ENCODE results near the gene LZTR1.

The LZTR1 gene

DNA sequence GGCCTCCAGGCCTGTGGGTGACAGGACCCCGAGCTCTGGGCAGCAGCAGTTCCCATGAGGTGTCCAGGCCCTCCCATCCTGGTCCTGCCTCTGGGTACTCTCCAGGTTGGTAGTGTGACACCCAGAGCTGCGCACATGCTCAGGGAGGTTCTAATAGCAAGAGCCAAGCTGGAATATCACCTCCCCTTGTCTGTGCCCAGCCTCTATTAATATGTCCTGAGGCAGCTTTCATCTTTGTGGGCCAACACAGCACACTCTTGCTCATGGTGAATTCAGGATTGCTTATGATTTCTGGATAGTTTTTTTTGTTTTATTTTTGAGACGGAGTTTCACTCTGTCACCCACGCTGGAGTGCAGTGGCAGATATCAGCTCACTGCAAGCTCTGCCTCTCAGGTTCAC is 36.2 kb downstream of the LZTR1 start:
- Histone ChIP-seq H3K4me2 (no peak overlapping the region), H3K27me3 (no peaks in the 10 kb centered on the region), H3K4me1 (peaks cover 26 to 37% (median 30%) of the 10 kb centered on the region in 10 experiments), H3K9me3 (replicated peaks in 1 of 11) (no peaks in the 10 kb centered on the region), H3K27ac (no peak overlapping the region), H3K4me3 (no peak overlapping the region), H3K36me3 (no peaks in the 10 kb centered on the region), H4K20me1 (peaks cover 0 to 5% (median 0%) of the 10 kb centered on the region in 11 experiments; a peak in 4 of 22 replicates), H3K9ac (no peak overlapping the region)
- TF ChIP-seq Cebpa-rat (IDR thresholded peaks at IDR 0.05) = no peak

- no peaks in the 10 kb centered on the region for H3K27me3 ChIP-seq
Observed at GRCh38 chr22:21020802-21021429, 38.8 kb downstream of the LZTR1 start.

DNA sequence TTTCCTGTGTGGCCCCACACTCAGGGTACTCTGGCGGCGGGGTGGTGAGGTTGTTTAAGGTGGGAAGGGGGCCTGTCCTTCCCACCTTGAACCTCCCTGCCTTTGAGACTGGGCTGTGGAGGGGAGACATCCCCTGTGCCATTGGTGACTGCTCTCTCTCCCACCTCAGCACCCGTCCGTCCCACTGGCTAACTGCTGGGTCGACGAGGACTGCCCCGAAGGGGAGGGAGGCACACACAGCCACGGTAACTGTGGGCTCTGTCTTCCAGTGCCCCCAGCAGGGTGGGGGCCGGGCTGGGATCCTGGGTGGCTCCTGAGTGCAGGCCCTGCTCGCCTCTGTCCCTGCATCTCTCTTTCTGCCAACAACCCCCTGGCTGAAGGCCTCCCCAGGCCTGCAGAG is 40.4 kb downstream of the LZTR1 start:
- H4K20me1 ChIP-seq = peaks cover 0 to 4% (median 0%) of the 10 kb centered on the region in 11 experiments; a peak in 1 of 22 replicates
- no peak overlapping the region for H3K27ac ChIP-seq
- no peaks in the 10 kb centered on the region for H3K36me3 ChIP-seq
- no peak for TF ChIP-seq Cebpa-rat (IDR thresholded peaks at IDR 0.05)
- H3K9me3 ChIP-seq (replicated peaks in 1 of 11) = no peaks in the 10 kb centered on the region
- H3K4me3 ChIP-seq = no peak overlapping the region
- peaks cover 0 to 9% (median 5%) of the 10 kb centered on the region in 10 experiments; a peak in 13 of 20 replicates for H3K4me1 ChIP-seq
- H3K27me3 ChIP-seq = no peaks in the 10 kb centered on the region
- no peak overlapping the region for H3K4me2 ChIP-seq
- H3K9ac ChIP-seq = no peak overlapping the region

More at GRCh38 chr22:21020802-21021429, 38.8 kb downstream of the LZTR1 start:
- Histone ChIP-seq H3K27ac (no peak overlapping the region), H3K4me1 (peaks cover 2 to 19% (median 11%) of the 10 kb centered on the region in 10 experiments), H3K4me2 (no peak overlapping the region), H3K4me3 (no peak overlapping the region), H4K20me1 (no peaks in the 10 kb centered on the region), H3K9ac (no peak overlapping the region), H3K9me3 (replicated peaks in 1 of 11) (no peaks in the 10 kb centered on the region), H3K36me3 (no peaks in the 10 kb centered on the region)
- TF ChIP-seq Cebpa-rat (IDR thresholded peaks at IDR 0.05) = no peak

GRCh38 chr22:21022955-21023614 is 41.0 kb downstream of the LZTR1 start:
- H3K9ac ChIP-seq = no peak overlapping the region
- no peaks in the 10 kb centered on the region for H3K27me3 ChIP-seq
- H3K27ac ChIP-seq = no peak overlapping the region
- peaks cover 0 to 4% (median 0%) of the 10 kb centered on the region in 11 experiments; a peak in 1 of 22 replicates for H4K20me1 ChIP-seq
- no peaks in the 10 kb centered on the region for H3K9me3 ChIP-seq (replicated peaks in 1 of 11)
- no peaks in the 10 kb centered on the region for H3K36me3 ChIP-seq
- no peak for TF ChIP-seq Cebpa-rat (IDR thresholded peaks at IDR 0.05)
- peaks cover 0 to 9% (median 5%) of the 10 kb centered on the region in 10 experiments; a peak in 13 of 20 replicates for H3K4me1 ChIP-seq
- no peak overlapping the region for H3K4me3 ChIP-seq
- H3K4me2 ChIP-seq = no peak overlapping the region

DNA sequence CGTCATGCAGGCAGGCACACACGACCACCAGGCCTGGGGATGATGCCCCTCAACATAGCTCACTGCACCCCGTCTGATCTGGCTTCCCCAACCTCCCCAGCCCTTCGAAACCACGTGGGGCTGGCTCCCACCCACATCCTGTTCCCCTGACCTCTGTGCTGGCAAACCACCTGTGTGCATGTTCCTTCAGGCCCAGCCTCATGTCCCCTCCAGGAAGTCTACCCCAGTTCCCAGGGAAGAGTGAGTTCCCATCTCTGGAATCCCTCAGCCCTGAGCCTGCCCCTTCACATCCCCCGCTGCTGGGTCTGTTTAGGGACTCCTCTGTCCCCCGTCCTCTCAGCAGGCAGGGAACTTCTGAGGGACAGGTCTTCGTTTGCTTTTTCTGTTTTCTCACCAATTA is 43.2 kb downstream of the LZTR1 start:
- H3K27me3 ChIP-seq = peaks cover 0 to 3% (median 0%) of the 10 kb centered on the region in 11 experiments; a peak in 2 of 22 replicates
- H3K4me2 ChIP-seq = peak overlapping the region in 6 of 11 experiments; percentile 2 to 35 (median 20); a peak in 4 of 22 replicates
- H3K27ac ChIP-seq = no peak overlapping the region
- peaks cover 0 to 4% (median 0%) of the 10 kb centered on the region in 11 experiments; a peak in 2 of 22 replicates for H4K20me1 ChIP-seq
- no peak for TF ChIP-seq Cebpa-rat (IDR thresholded peaks at IDR 0.05)
- H3K9ac ChIP-seq = no peak overlapping the region
- H3K4me1 ChIP-seq = peaks cover 0 to 9% (median 5%) of the 10 kb centered on the region in 10 experiments; a peak in 13 of 20 replicates
- H3K9me3 ChIP-seq (replicated peaks in 1 of 11) = no peaks in the 10 kb centered on the region
- no peak overlapping the region for H3K4me3 ChIP-seq
- no peaks in the 10 kb centered on the region for H3K36me3 ChIP-seq

GRCh38 chr22:21025763-21026755 is 44.0 kb downstream of the LZTR1 start:
- TF ChIP-seq Cebpa-rat (IDR thresholded peaks at IDR 0.05) = no peak
- no peaks in the 10 kb centered on the region for H3K9me3 ChIP-seq (replicated peaks in 1 of 11)
- no peak overlapping the region for H3K9ac ChIP-seq
- peaks cover 0 to 9% (median 5%) of the 10 kb centered on the region in 10 experiments; a peak in 13 of 20 replicates for H3K4me1 ChIP-seq
- no peak overlapping the region for H3K27ac ChIP-seq
- H3K4me3 ChIP-seq = no peak overlapping the region
- peak overlapping the region in 4 of 11 experiments; percentile 2 to 35 (median 27); a peak in 3 of 22 replicates for H3K4me2 ChIP-seq
- H3K36me3 ChIP-seq = no peaks in the 10 kb centered on the region
- peaks cover 0 to 10% (median 0%) of the 10 kb centered on the region in 11 experiments; a peak in 2 of 22 replicates for H4K20me1 ChIP-seq
- peaks cover 2 to 11% (median 6%) of the 10 kb centered on the region in 11 experiments; a peak in 17 of 22 replicates for H3K27me3 ChIP-seq

DNA sequence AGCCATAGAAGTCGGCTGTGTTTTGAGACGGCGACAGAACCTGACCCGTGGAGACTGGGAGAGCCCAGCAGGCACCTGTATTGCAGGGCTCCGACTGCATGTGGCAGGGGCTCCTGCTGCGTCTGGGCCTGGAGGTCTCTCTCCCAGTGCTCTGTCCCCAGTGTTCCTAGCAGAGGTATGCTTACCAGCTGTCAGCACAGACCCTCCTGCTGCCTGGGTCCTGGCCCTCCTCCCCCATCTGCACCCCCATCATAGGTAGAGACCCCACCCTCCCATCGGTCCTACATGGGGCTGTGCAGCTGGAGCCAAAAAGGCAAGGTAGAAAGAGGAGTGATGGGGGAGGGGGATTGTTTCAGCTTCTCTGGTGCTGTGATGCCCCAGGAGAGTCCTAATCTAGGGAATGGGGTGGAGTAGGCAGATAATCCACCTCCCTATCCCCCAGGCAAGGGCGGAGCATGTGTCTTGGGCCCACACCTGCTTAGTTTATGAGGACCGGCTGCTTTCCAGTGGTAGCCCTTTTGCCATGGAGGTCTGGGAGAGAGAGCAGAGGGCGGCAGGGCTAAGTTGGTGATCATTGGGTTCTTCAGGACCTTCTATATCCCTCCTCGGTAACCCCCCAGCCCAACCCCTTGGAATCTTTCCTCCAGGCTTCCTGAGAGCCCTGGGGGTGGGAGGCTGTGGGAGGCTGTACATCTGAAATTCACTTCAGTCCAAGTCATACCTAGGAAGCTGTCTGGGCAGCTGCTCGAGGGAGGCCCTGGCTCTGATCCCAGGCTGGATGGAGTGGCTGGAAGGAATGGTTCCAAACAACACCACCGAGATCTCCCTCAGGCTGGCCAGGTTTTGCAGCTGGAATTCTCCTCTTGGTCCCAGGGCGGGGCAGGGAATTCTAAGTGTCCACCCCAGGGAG is 44.9 kb downstream of the LZTR1 start:
- H3K9me3 ChIP-seq (replicated peaks in 1 of 11) = no peaks in the 10 kb centered on the region
- peaks cover 0 to 19% (median 0%) of the 10 kb centered on the region in 11 experiments; a peak in 2 of 22 replicates for H4K20me1 ChIP-seq
- H3K27me3 ChIP-seq = peaks cover 12 to 21% (median 16%) of the 10 kb centered on the region in 11 experiments
- no peaks in the 10 kb centered on the region for H3K36me3 ChIP-seq
- TF ChIP-seq Cebpa-rat (IDR thresholded peaks at IDR 0.05) = no peak
- no peak overlapping the region for H3K27ac ChIP-seq
- no peak overlapping the region for H3K9ac ChIP-seq
- no peak overlapping the region for H3K4me2 ChIP-seq
- H3K4me3 ChIP-seq = no peak overlapping the region
- peaks cover 0 to 12% (median 8%) of the 10 kb centered on the region in 10 experiments; a peak in 14 of 20 replicates for H3K4me1 ChIP-seq
